Neural progenitor cell (in vitro differentiated cells): ENCODE data around the gene MPZL3.

ENCODE experiments used
- EZH2 ChIP-seq: fragments of 200-600 bp; sonication (generic); IDR thresholded peaks from 2 replicates; pipeline ENCODE4 v1.6.1; 2017; ENCODE audit warnings: antibody characterized with exemption, mild to moderate bottlenecking, moderate library complexity
- TF ChIP-seq, protein P1 (sequence below): fragments of 200-600 bp; sonication (generic); IDR thresholded peaks from 2 replicates; pipeline ENCODE4 v1.5.1; 2017; ENCODE audit warnings: antibody characterized with exemption, mild to moderate bottlenecking

DNA sequence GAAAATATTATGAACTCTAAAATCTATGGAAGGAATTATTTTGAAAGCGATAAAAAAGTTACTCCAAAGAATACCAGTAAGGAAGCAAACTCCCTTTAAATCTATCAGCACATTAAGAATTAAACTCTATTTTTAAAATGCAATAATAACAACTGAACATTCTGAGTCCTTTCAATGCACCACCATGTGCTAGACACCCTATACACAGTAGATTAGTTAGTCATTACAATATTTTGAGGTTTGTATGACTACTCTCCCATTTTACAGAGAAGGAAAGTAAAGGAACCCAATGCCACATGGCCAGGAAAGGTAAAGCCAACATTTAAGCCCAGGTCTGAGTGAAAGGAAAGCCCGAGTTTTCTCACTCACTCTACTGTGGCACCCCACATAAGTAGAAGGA is 45.1 kb downstream of the MPZL3 start:
- TF ChIP-seq, protein P1, sequence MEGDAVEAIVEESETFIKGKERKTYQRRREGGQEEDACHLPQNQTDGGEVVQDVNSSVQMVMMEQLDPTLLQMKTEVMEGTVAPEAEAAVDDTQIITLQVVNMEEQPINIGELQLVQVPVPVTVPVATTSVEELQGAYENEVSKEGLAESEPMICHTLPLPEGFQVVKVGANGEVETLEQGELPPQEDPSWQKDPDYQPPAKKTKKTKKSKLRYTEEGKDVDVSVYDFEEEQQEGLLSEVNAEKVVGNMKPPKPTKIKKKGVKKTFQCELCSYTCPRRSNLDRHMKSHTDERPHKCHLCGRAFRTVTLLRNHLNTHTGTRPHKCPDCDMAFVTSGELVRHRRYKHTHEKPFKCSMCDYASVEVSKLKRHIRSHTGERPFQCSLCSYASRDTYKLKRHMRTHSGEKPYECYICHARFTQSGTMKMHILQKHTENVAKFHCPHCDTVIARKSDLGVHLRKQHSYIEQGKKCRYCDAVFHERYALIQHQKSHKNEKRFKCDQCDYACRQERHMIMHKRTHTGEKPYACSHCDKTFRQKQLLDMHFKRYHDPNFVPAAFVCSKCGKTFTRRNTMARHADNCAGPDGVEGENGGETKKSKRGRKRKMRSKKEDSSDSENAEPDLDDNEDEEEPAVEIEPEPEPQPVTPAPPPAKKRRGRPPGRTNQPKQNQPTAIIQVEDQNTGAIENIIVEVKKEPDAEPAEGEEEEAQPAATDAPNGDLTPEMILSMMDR, result no peak
- TF ChIP-seq EZH2, result no peak
